Measurements from ENCODE around the gene FOXP1. TPM values are rescaled to one million over a fixed set of nuclear protein-coding genes. Genes with fewer than 3 reads are reported as not detected.

Gene FOXP1
- total RNA-seq, 1 experiment from 2014 or later = 75.3 TPM

- no peaks in the 10 kb centered on the region; a peak in 1 of 7 replicates for H3K36me3 Mint-ChIP-seq (ENCODE audit: insufficient read depth in 1 of 3, low read depth in 3 of 3)
- no peak overlapping the region for H3K4me3 Mint-ChIP-seq
- H3K27ac ChIP-seq (ENCODE audit: insufficient read length, low read depth, low read length) = no peak overlapping the region
- peaks cover 15% of the 10 kb centered on the region for H3K4me1 ChIP-seq (ENCODE audit: insufficient read depth, low read length)
- H3K9me3 Mint-ChIP-seq = no peaks in the 10 kb centered on the region
- H4K5ac ChIP-seq (ENCODE audit: insufficient read length, low read depth, low read length) = no peak overlapping the region
- no CpG with 5 or more reads among the region's 3 CpGs for WGBS (ENCODE audit: extremely low coverage, insufficient read length, low lambda C conversion rate)
- no peak for TF ChIP-seq CTCF (conservative IDR thresholded peaks at IDR 0.05)
- H3K23me2 ChIP-seq (ENCODE audit: insufficient read length, low read depth, low read length, poor library complexity, severe bottlenecking) = no peaks in the 10 kb centered on the region
- H4K91ac ChIP-seq (ENCODE audit: insufficient read length, low read depth, low read length) = no peak overlapping the region
- no peak overlapping the region for H2BK12ac ChIP-seq (ENCODE audit: insufficient read length, low read depth, low read length)
- H2BK5ac ChIP-seq (ENCODE audit: insufficient read length, low read length) = no peak overlapping the region
- DNase-seq = no peak
- H3K79me2 ChIP-seq (ENCODE audit: insufficient read depth, low read length) = no peaks in the 10 kb centered on the region
- no peak overlapping the region for H2BK20ac ChIP-seq (ENCODE audit: low read depth, low read length, poor library complexity, severe bottlenecking)
- H3K9ac ChIP-seq (ENCODE audit: extremely low read depth, insufficient read length, low read length) = no peak overlapping the region
- no peaks in the 10 kb centered on the region for H3K27me3 ChIP-seq (ENCODE audit: insufficient read depth, low read length)
- H3K4me1 Mint-ChIP-seq = peaks cover 35 to 36% of the 10 kb centered on the region in 2 experiments
- no peak overlapping the region for H3K23ac ChIP-seq (ENCODE audit: insufficient read length, low read depth, low read length)
- no peak overlapping the region for H3K56ac ChIP-seq (ENCODE audit: insufficient read length, low read depth, low read length)
- no peak overlapping the region for H3K4ac ChIP-seq (ENCODE audit: low read depth, low read length)
- no peak overlapping the region for H2BK120ac ChIP-seq (ENCODE audit: low read depth, low read length, poor library complexity, severe bottlenecking)
- no peak overlapping the region for H2BK15ac ChIP-seq (ENCODE audit: low read depth, low read length)
- H3K79me1 ChIP-seq (ENCODE audit: insufficient read depth, low read depth, low read length, poor library complexity, severe bottlenecking) = no peaks in the 10 kb centered on the region
- H3K27ac Mint-ChIP-seq = no peak overlapping the region
- no peak overlapping the region for H3T11ph ChIP-seq (ENCODE audit: low read length)
- H4K8ac ChIP-seq (replicated peaks; ENCODE audit: insufficient read length, low read depth, low read length) = no peak overlapping the region
- H3K4me2 ChIP-seq (ENCODE audit: insufficient read depth, insufficient read length, low read length) = no peak overlapping the region
- H3K9me3 ChIP-seq (ENCODE audit: control insufficient read depth, low read depth, low read length) = no peaks in the 10 kb centered on the region
- no peaks in the 10 kb centered on the region for H4K20me1 ChIP-seq (ENCODE audit: control insufficient read depth, insufficient read depth, insufficient read length)
- no peaks in the 10 kb centered on the region for H3K27me3 Mint-ChIP-seq (ENCODE audit: low read depth)
- no peak overlapping the region for H2AK5ac ChIP-seq (ENCODE audit: insufficient read length, low read length)
- no peak overlapping the region for H3K14ac ChIP-seq (ENCODE audit: insufficient read depth, low read length)
- H3K18ac ChIP-seq (ENCODE audit: insufficient read length, low read depth, low read length) = no peak overlapping the region
- H2AFZ ChIP-seq (ENCODE audit: low read length) = no peak overlapping the region
Observed at GRCh38 chr3:71077070-71077469, 506.5 kb downstream of the FOXP1 start.

All from H9 (cell line).